Psoas muscle (tissue), 8 donors: ENCODE results near the gene MTG1. TPM values are rescaled to one million over a fixed set of nuclear protein-coding genes. Genes with fewer than 3 reads are reported as not detected.

Experiments
- ATAC-seq, 4 donors: fragments of 200-7000 bp; cut with Tn5 transposase; one replicate each; pipeline ENCODE4 v1.9.1; 2020; ENCODE audit warnings: moderate library complexity in 3 of 4, mild to moderate bottlenecking in 2 of 4
- DNase-seq, 2 donors: peaks; one replicate each; pipeline ENCODE4 v3.0.0-alpha.2; 2020
- H3K27ac ChIP-seq: fragments of 200-600 bp; one replicate; pipeline ENCODE4 v1.8.0; 2022
- H3K27me3 ChIP-seq, 3 donors: fragments of 200-600 bp in 1 of 3; one replicate each; pipeline versions ENCODE4 v1.6.1 to v1.8.0; 2013 to 2022; ENCODE audit warnings: low read length in 2 of 3, mild to moderate bottlenecking in 2 of 3, moderate library complexity in 1 of 3; ENCODE audit not compliant: insufficient read depth in 3 of 3
- H3K36me3 ChIP-seq, 2 donors: fragments of 200-600 bp in 1 of 2; one replicate each; pipeline versions ENCODE4 v1.6.1 to v1.8.0; 2013 to 2022; ENCODE audit warnings: low read depth in 1 of 2, mild to moderate bottlenecking in 1 of 2, moderate library complexity in 1 of 2; ENCODE audit not compliant: insufficient read depth in 1 of 2
- H3K4me1 ChIP-seq: fragments of 200-600 bp; one replicate; pipeline ENCODE4 v1.8.0; 2022
- H3K4me3 ChIP-seq: fragments of 200-600 bp; one replicate; pipeline ENCODE4 v1.8.0; 2022; ENCODE audit warnings: mild to moderate bottlenecking
- H3K9me3 ChIP-seq: fragments of 200-600 bp; one replicate; pipeline ENCODE4 v1.8.0; 2022
- WGBS, 3 donors: extraction: QIAGEN DNeasy Blood & Tissue Kit; methylation state at CpG; one replicate each; pipeline versions ENCODE4 v1.1.6 to v1.1.7; 2013; 5-methylcytosine and 5-hydroxymethylcytosine counted together
- intact Hi-C, 2 donors: fragments of 100-400 bp; cut with DNase I; formaldehyde crosslinking; loops; one replicate each; pipeline versions ENCODE4 v1.11.0 to v1.14.2; 2022
- polyA plus RNA-seq, 3 donors: library from polyadenylated mRNA; stranded (reverse); fragments of 200-250 nt; gene quantifications; one replicate each; pipeline ENCODE4 v1.2.3, GENCODE V29; 2013
- total RNA-seq, 4 donors: library from RNA; stranded (reverse); fragmentation: NEBNext Ultra II Directional in 2 of 4; extraction: Animal tissue kit (Norgen Biotek cat#: 25700) in 2 of 4; gene quantifications; one replicate each; pipeline versions ENCODE4 v1.2.1 to v1.2.4, GENCODE V29; 2021 to 2023
- TF ChIP-seq, protein P1 (sequence below): fragments of 200-600 bp; IDR thresholded peaks from one replicate; pipeline ENCODE4 v1.8.0; 2022; ENCODE audit warnings: antibody characterized with exemption
- donor health status: healthy with polysubstance abuse.
- donor health status: DM: no; HTN: no; CAD: no; lungs with moderate emphysema.
- donor health status: Bipolar disorder and iron deficiency.
- donor health status: healthy.
- donor health status: DM: yes; HTN: yes; CAD: no.
- donor health status: DM: no; HTN: no; CAD: no.
- donor health status: DM: no; HTN: no; CAD: no.
- donor health status: DM: yes; HTN: yes; CAD: no.

The MTG1 gene
- total and polyA plus RNA-seq, 7 donors: 22.7 to 67.1 (median 31.5) TPM

GRCh38 chr10:133458021-133458709 is 64.2 kb downstream of the MTG1 start:
- H3K9me3 ChIP-seq: no peaks in the 10 kb centered on the region
- no peak for ATAC-seq
- no peak overlapping the region for H3K27ac ChIP-seq
- no peaks in the 10 kb centered on the region for H3K36me3 ChIP-seq
- H3K4me3 ChIP-seq: no peak overlapping the region
- intact Hi-C loops: no loop called here
- TF ChIP-seq, protein P1, sequence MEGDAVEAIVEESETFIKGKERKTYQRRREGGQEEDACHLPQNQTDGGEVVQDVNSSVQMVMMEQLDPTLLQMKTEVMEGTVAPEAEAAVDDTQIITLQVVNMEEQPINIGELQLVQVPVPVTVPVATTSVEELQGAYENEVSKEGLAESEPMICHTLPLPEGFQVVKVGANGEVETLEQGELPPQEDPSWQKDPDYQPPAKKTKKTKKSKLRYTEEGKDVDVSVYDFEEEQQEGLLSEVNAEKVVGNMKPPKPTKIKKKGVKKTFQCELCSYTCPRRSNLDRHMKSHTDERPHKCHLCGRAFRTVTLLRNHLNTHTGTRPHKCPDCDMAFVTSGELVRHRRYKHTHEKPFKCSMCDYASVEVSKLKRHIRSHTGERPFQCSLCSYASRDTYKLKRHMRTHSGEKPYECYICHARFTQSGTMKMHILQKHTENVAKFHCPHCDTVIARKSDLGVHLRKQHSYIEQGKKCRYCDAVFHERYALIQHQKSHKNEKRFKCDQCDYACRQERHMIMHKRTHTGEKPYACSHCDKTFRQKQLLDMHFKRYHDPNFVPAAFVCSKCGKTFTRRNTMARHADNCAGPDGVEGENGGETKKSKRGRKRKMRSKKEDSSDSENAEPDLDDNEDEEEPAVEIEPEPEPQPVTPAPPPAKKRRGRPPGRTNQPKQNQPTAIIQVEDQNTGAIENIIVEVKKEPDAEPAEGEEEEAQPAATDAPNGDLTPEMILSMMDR: no peak
- H3K4me1 ChIP-seq: no peaks in the 10 kb centered on the region
- peaks cover 0 to 2% (median 0%) of the 10 kb centered on the region in 3 donors for H3K27me3 ChIP-seq
- 91 to 94% (median 93%) methylated on average over 33 to 40 of the region's 40 CpGs for WGBS, 3 donors
- DNase-seq: no peak

DNA sequence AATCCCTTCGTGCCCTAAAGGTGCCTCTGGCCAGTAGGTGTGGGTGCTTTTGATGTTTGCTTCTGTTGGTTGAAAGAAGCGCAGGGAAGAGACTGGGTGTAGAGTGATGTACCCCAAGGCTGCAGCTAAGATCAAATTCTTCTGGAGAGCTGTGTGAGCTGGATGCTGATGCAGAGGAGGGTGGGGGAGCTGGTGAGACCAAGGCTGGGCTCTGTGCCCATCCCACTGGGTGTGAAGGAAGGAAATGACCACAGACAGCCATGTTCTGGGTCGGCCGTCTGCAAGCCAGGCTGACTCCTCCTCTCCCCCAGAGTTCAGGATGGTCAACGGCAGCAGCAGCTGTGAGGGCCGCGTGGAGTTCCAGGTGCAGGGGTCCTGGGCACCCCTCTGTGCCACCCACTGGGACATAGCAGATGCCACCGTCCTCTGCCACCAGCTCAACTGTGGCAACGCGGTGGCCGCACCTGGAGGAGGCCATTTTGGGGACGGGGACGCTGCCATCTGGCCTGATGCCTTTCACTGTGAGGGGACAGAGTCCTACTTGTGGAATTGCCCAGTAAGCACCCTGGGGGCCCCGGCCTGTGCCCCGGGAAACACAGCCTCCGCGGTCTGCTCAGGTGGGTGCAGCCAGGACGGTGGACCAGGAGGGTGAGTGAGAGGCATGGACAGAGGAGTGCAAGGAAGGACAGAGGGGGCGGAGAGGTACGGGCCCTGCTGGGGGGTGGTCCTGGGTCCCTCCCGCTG is 64.9 kb downstream of the MTG1 start:
- H3K27ac ChIP-seq: no peak overlapping the region
- DNase-seq: no peak
- H3K4me3 ChIP-seq: no peak overlapping the region
- H3K9me3 ChIP-seq: no peaks in the 10 kb centered on the region
- no peak for ATAC-seq
- TF ChIP-seq, protein P1: no peak
- intact Hi-C loops: no loop called here
- no peaks in the 10 kb centered on the region for H3K4me1 ChIP-seq
- 82 to 86% (median 83%) methylated on average over 18 to 21 of the region's 21 CpGs for WGBS, 3 donors
- peaks cover 0 to 2% (median 0%) of the 10 kb centered on the region in 3 donors for H3K27me3 ChIP-seq
- H3K36me3 ChIP-seq: no peaks in the 10 kb centered on the region

- no peaks in the 10 kb centered on the region for H3K4me1 ChIP-seq
- ATAC-seq (no peak), DNase-seq (peak in 1 of 2 donors; percentile 45)
- H3K36me3 ChIP-seq: no peaks in the 10 kb centered on the region
- no peak overlapping the region for H3K4me3 ChIP-seq
- TF ChIP-seq, protein P1: no peak
- 47 to 70% (median 58%) methylated on average over 70 to 81 of the region's 81 CpGs for WGBS, 3 donors
- H3K27me3 ChIP-seq: peaks cover 0 to 2% (median 0%) of the 10 kb centered on the region in 3 donors
- H3K27ac ChIP-seq: no peak overlapping the region
- no peaks in the 10 kb centered on the region for H3K9me3 ChIP-seq
- intact Hi-C loops: no loop called here
Observed at GRCh38 chr10:133459454-133460207, 65.7 kb downstream of the MTG1 start.

DNA sequence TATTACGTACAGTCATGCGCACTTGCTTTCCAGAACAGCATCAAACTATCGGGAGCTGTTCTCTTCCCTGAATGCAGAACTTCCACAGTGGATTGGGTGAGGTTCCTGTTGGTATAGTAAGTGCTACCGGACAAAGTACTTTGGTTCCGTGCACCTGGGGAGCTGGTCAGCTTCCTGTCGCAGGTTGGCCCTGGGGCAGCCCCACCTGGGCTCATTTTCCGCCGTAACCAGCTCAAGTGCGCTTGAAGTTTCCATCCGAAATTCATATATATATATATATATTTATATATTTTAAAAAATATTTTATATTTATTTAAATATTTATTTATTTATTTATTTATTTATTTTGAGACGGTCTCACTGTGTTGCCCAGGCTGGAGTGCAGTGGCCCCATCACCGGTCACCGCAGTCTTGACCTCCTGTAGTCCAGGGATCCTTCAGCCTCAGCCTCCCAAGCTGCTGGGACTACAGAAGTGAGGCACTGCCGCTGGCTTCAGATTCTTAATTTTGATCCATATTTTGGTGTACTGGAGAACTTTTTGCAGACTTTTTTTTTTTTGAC is 66.3 kb downstream of the MTG1 start:
- TF ChIP-seq, protein P1: no peak
- intact Hi-C loops: no loop called here

More for the DNA sequence above, 66.3 kb downstream of the MTG1 start:
- no peak overlapping the region for H3K4me3 ChIP-seq
- H3K27ac ChIP-seq: no peak overlapping the region
- H3K4me1 ChIP-seq: no peaks in the 10 kb centered on the region
- H3K9me3 ChIP-seq: no peaks in the 10 kb centered on the region
- DNase-seq (no peak), ATAC-seq (no peak)
- H3K36me3 ChIP-seq: no peaks in the 10 kb centered on the region
- peaks cover 0 to 2% (median 0%) of the 10 kb centered on the region in 3 donors for H3K27me3 ChIP-seq
- 93 to 96% (median 94%) methylated on average over 14 of the region's 14 CpGs for WGBS, 3 donors
